NT2/D1 (cell line): Measurements from ENCODE around the gene SLA2.

Source experiments
- SUZ12 ChIP-seq: IDR thresholded peaks from 2 replicates; pipeline ENCODE4 v1.6.1; 2011; ENCODE audit not compliant: insufficient read length, insufficient read depth; ENCODE audit errors: extremely low read depth
- YY1 ChIP-seq: IDR thresholded peaks from 2 replicates; pipeline ENCODE4 v1.6.1; 2011; ENCODE audit not compliant: insufficient read length, insufficient read depth
- ZNF274 ChIP-seq: IDR thresholded peaks from 2 replicates; pipeline ENCODE4 v1.6.1; 2011; ENCODE audit warnings: mild to moderate bottlenecking, low read depth, low read length

DNA sequence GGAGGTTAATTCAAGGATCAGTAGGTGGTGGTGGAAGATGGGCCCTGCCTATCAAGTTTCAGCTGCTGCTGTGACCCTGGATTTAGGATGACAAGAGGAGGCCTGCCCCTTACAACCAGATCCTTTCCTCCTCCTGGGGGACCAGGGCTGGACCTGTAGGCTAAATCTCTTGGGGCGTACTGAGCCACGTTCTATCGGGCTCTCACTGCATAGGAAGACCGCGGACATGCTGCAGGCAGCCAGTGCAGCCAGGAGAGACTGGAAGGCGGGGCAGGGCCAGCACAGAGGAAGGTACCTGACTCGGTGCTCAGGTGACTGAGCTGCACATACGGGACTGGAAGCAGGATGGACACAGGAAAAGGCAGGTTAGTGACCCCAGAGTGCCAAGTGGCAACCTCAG lies 8.5 kb upstream of the SLA2 start:
- TF ChIP-seq ZNF274 = no peak
- TF ChIP-seq YY1 = no peak
- no peak for TF ChIP-seq SUZ12
